ENCODE data around the gene DCAKD.

- TF ChIP-seq POLR2A (IDR thresholded peaks at IDR 0.05; ENCODE audit: low read length) (no peak), GATA1 (IDR thresholded peaks at IDR 0.05; ENCODE audit: low read depth, low read length) (no peak)
Observed at GRCh38 chr17:44976206-44976605, 75.2 kb downstream of the DCAKD start.

Data from erythroblast (primary cell).